Measurements from ENCODE around the gene RER1. TPM values are rescaled to one million over a fixed set of nuclear protein-coding genes. Genes with fewer than 3 reads are reported as not detected.

Gene RER1
- total RNA-seq, 4 donors from 2014 or later: 56.9 to 86.5 (median 81.4) TPM

DNA sequence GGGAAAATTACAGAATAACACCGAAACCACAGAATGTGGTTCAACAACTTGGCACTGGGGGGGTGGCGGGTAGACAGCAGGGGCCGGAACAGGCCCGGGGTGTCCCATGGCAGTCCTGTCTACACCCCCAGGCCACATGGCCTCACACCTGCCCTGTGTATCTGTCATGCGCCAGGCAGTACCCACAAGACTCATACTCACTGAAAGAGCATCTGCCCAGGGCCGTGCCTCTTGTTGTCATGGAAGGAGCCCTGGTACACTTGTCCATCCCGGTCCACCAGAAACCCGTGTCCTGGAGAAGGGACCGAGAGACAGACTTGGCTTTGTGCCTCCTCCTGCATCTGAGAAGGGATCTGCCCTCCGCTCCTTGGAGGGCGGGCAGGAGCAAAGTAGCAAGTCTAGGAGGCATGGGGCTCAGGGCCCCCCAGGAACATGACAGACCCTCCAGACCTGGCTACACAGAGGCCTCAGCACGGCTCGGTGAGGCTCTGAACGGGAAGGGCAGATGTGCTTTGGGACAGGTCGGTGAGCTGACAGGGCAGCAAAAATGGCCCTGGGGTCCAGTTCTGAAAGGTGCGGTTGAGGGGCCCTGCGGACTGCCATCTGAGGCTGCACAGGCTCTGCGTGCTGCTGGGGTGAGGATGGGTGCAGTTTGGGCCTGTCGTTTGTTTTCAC is 5.9 kb upstream of the RER1 start:
- no peak for TF ChIP-seq EP300 (IDR thresholded peaks at IDR 0.05)
- no peak for TF ChIP-seq POLR2AphosphoS5 (IDR thresholded peaks at IDR 0.05)
- TF ChIP-seq POLR2A (IDR thresholded peaks at IDR 0.05): no peak
- TF ChIP-seq, protein P1, sequence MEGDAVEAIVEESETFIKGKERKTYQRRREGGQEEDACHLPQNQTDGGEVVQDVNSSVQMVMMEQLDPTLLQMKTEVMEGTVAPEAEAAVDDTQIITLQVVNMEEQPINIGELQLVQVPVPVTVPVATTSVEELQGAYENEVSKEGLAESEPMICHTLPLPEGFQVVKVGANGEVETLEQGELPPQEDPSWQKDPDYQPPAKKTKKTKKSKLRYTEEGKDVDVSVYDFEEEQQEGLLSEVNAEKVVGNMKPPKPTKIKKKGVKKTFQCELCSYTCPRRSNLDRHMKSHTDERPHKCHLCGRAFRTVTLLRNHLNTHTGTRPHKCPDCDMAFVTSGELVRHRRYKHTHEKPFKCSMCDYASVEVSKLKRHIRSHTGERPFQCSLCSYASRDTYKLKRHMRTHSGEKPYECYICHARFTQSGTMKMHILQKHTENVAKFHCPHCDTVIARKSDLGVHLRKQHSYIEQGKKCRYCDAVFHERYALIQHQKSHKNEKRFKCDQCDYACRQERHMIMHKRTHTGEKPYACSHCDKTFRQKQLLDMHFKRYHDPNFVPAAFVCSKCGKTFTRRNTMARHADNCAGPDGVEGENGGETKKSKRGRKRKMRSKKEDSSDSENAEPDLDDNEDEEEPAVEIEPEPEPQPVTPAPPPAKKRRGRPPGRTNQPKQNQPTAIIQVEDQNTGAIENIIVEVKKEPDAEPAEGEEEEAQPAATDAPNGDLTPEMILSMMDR (IDR thresholded peaks at IDR 0.05): no peak
- WGBS: 88% methylated on average over 18 of the region's 19 CpGs
- H3K36me3 ChIP-seq: no peaks in the 10 kb centered on the region
- H3K9me3 ChIP-seq: no peaks in the 10 kb centered on the region
- no peak overlapping the region for H3K4me3 ChIP-seq
- H3K27me3 ChIP-seq: no peaks in the 10 kb centered on the region
- peak in 1 of 2 donors; percentile 71 for DNase-seq (ENCODE audit: low spot score in 2 of 2)
- no peak overlapping the region for H3K27ac ChIP-seq
- H3K4me1 ChIP-seq: peaks cover 22% of the 10 kb centered on the region

DNA sequence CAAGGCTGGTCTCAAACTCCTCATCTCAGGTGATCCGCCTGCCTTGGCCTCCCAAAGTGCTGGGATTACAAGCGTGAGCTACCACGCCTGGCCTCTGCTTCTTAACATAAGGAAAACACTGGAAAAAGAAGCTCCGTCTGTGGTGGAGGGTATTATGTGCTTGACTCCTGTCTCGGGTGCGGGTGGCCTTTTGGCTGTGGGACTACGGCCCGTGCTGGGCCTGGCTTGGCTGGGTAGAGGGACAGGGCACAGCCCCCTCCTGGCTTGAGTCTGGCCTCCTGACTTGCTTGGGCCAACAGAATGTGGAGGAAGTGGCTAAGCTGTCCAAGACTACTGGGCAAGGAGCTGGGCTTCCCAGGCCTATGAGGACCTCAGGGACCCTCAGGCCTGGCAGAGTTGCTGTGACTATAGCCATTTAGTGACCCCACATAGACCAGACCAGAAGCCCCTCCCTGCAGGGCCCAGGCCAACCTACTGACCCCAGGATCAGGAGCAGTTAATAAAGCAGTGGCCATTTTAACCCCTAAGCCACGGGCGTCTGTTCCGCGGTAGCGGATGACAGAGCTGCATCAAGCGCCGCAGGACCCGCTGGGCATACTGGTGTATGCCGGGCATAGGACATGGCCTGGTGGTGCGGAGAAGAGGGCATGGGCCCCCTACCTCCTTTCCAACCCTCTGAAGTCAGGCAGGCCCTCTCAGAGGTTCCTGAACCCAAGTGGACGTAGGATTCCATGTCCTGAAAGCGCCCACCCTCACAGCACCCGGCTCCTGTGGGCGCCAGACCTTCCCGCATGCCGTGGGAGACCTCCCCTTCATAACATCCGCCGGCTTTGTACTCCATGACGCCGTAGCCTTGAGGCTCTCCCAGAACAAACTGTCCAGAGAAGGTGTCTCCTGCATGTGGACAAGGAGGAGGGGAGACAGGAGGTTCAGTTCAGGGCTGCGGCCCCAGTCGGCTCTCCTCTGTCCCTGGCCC is 4.7 kb upstream of the RER1 start:
- no peaks in the 10 kb centered on the region for H3K9me3 ChIP-seq
- no peaks in the 10 kb centered on the region for H3K36me3 ChIP-seq
- no peak for DNase-seq (ENCODE audit: low spot score in 2 of 2)
- no peak overlapping the region for H3K27ac ChIP-seq
- no peaks in the 10 kb centered on the region for H3K27me3 ChIP-seq
- whole genome bisulfite sequencing: 94% methylated on average over 22 of the region's 30 CpGs
- TF ChIP-seq POLR2A (IDR thresholded peaks at IDR 0.05) (no peak), EP300 (IDR thresholded peaks at IDR 0.05) (no peak)
- no peak overlapping the region for H3K4me3 ChIP-seq
- H3K4me1 ChIP-seq: peaks cover 15% of the 10 kb centered on the region

DNA sequence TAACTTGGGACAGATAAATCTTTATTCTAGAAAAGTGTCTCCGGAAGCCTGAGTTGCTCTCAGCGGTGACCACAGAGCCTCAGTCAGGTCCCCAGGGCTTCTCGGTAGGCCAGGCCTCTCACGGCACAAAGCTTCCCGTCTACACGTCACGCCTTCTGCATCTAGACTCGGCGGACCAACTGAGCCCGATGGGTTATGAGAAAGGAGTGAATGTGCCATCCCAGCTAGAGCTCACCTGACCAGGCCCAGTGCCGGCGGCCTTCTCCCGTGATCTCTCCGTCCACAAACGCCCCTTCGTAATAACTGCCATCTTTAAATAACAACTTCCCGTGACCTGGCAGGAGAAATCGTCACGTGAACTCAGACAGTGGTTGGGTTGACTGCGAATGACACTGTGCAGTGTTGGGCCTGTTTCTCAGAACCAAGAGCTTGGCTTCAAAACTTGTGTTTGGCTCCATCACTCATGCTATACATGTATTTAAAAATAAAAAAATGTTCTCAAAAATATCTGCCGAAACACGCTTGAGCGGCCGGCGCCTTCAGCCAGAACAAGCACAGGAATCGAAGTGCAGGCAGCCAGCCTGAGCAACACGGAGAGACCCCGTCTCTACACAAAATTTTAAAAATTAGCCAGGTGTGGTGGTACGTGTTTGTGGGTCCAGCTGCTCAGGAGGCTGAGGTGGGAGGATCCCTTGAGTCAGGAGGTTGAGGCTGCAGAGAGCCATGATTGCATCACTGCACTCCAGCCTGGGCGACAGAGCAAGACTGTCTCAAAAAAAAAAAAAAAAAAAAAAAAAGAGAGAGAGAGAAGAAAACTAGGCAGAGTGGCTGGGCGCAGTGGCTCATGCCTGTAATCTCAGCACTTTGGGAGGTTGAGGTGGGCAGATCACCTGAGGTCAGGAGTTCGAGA is 3.4 kb upstream of the RER1 start:
- TF ChIP-seq, protein P1 (IDR thresholded peaks at IDR 0.05): no peak
- Histone ChIP-seq H3K9me3 (no peaks in the 10 kb centered on the region), H3K27ac (no peak overlapping the region), H3K4me3 (no peak overlapping the region), H3K36me3 (no peaks in the 10 kb centered on the region), H3K4me1 (peaks cover 24% of the 10 kb centered on the region), H3K27me3 (no peaks in the 10 kb centered on the region)
- no peak for DNase-seq (ENCODE audit: low spot score in 2 of 2)
- WGBS: 96% methylated on average over 32 of the region's 32 CpGs

DNA sequence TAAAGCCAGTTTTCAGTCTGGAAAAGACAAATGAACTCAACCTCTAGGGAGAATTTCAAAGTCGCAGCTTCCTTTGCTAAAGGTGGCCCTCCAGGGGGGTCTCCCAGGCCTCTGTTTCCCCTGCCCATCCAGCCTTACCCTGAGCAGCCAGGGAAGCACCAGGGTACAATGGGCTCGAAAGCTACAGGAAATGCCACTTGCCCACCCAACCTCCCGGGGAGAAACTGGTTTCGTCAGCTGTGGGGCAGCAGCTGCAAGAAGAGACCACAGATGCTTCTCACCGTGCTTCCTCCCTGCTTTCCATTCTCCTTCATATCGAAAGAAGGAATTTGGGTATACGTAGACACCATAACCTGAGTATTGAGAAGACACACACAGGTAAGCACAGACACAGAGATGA is 2.0 kb upstream of the RER1 start:
- DNase-seq (ENCODE audit: low spot score in 2 of 2): no peak
- H3K36me3 ChIP-seq: peaks cover 5% of the 10 kb centered on the region
- WGBS: 89% methylated on average over 7 of the region's 7 CpGs
- H3K9me3 ChIP-seq: no peaks in the 10 kb centered on the region
- H3K27ac ChIP-seq: no peak overlapping the region
- peaks cover 36% of the 10 kb centered on the region for H3K4me1 ChIP-seq
- H3K27me3 ChIP-seq: no peaks in the 10 kb centered on the region
- H3K4me3 ChIP-seq: no peak overlapping the region
- no peak for TF ChIP-seq POLR2AphosphoS5 (IDR thresholded peaks at IDR 0.05)
- TF ChIP-seq, protein P1 (IDR thresholded peaks at IDR 0.05): no peak
- TF ChIP-seq EP300 (IDR thresholded peaks at IDR 0.05): no peak
- no peak for TF ChIP-seq POLR2A (IDR thresholded peaks at IDR 0.05)

DNA sequence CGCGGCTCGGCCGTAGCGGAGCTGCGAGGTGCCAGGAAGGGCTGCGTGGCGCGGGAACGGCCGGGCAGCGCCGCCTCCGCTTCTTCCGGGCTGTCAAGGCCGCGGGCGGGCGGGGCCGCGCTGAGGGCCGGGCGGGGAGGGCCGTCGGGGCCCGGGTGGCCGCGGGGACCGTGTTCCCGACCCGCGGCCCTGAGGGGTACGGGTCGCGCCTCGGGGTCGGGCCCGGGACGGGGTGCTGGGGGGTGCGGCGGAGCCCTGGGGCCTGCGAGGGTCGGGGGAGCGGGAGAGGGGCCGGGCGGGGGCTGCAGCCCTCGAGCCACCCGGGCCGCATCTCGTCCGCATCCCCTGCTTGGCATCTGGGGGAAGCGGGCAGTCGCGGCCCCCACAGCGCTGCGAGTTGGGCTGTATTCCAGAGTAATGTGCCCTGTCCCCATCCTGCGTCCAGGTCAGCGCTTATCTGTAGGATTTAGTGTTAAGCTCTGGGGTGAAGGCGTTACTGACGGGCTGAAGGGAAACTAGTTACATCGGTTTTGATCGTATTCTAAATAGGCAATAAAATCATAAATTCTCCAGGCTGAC is 379 bp downstream of the RER1 start:
- peaks cover 24% of the 10 kb centered on the region for H3K36me3 ChIP-seq
- no peaks in the 10 kb centered on the region for H3K27me3 ChIP-seq
- no peak for DNase-seq (ENCODE audit: low spot score in 2 of 2)
- H3K4me1 ChIP-seq: peaks cover 51% of the 10 kb centered on the region
- 2% methylated on average over 10 of the region's 62 CpGs for WGBS
- peak overlapping the region; percentile 87 for H3K27ac ChIP-seq
- H3K9me3 ChIP-seq: no peaks in the 10 kb centered on the region
- TF ChIP-seq, protein P1 (IDR thresholded peaks at IDR 0.05): no peak
- no peak for TF ChIP-seq POLR2A (IDR thresholded peaks at IDR 0.05)
- no peak for TF ChIP-seq EP300 (IDR thresholded peaks at IDR 0.05)
- peak overlapping the region; percentile 85 for H3K4me3 ChIP-seq
